A673 (cell line): ENCODE results near the gene CHMP1B. TPM values are rescaled to one million over a fixed set of nuclear protein-coding genes. Genes with fewer than 3 reads are reported as not detected.

Experiments used
- BruUV-seq: library from RNA; stranded (reverse); fragments of 400-500 nt; replicated peaks from 2 replicates; lab custom pipeline; 2021; lab: Mats Ljungman, UMichigan
- CTCF ChIA-PET: fragments of 300-600 bp; sonication (Branson Sonifier 250); formaldehyde crosslinking; loops from one replicate; lab custom pipeline; 2022; ENCODE audit warnings: antibody characterized with exemption; lab: Charles Lee
- POLR2A ChIA-PET: fragments of 300-600 bp; sonication (Branson Sonifier 250); formaldehyde crosslinking; loops from one replicate; lab custom pipeline; 2022; ENCODE audit warnings: antibody characterized with exemption; ENCODE audit not compliant: low non-redundant PET; lab: Charles Lee
- DNase-seq: peaks from one replicate; pipeline ENCODE4 v3.0.0-alpha.2; 2015; ENCODE audit warnings: low spot score
- H3K27ac ChIP-seq: fragments of 200-600 bp; sonication (generic); 2 replicates; pipeline ENCODE4 v1.5.1; 2016; ENCODE audit warnings: mixed run types, low read depth, mild to moderate bottlenecking, mixed read lengths, antibody characterized with exemption, low read length; ENCODE audit not compliant: poor library complexity, severe bottlenecking
- H3K27me3 ChIP-seq: fragments of 200-600 bp; sonication (generic); replicated peaks from 2 replicates; pipeline ENCODE4 v1.6.1; 2017; ENCODE audit warnings: mixed run types, low read depth, mild to moderate bottlenecking, mixed read lengths, antibody characterized with exemption, low read length; ENCODE audit not compliant: insufficient read depth, poor library complexity
- H3K36me3 ChIP-seq: fragments of 200-600 bp; sonication (generic); 2 replicates; pipeline ENCODE4 v1.6.1; 2016; ENCODE audit warnings: mixed run types, mild to moderate bottlenecking, mixed read lengths, antibody characterized with exemption, low read length; ENCODE audit not compliant: insufficient read depth, poor library complexity, severe bottlenecking
- H3K4me1 ChIP-seq: fragments of 200-600 bp; sonication (generic); 2 replicates; pipeline ENCODE4 v1.6.1; 2017; ENCODE audit warnings: mixed run types, mild to moderate bottlenecking, mixed read lengths, antibody characterized with exemption, low read length; ENCODE audit not compliant: insufficient read depth, poor library complexity, severe bottlenecking
- H3K4me3 ChIP-seq: fragments of 200-600 bp; sonication (generic); 2 replicates; pipeline ENCODE4 v1.5.1; 2016; ENCODE audit warnings: low read depth, mixed run types, mild to moderate bottlenecking, mixed read lengths, low read length; ENCODE audit not compliant: poor library complexity, severe bottlenecking
- H3K9me3 ChIP-seq: fragments of 200-600 bp; sonication (generic); 2 replicates; pipeline ENCODE4 v1.6.1; 2016; ENCODE audit warnings: mixed run types, low read depth, mild to moderate bottlenecking, mixed read lengths, antibody characterized with exemption, low read length; ENCODE audit not compliant: poor library complexity, severe bottlenecking
- CTCF ChIP-seq: fragments of 300-800, 200-600 bp; sonication (generic); conservative IDR thresholded peaks from 2 replicates; pipeline ENCODE4 v1.5.1; 2017; ENCODE audit warnings: low read depth, mild to moderate bottlenecking, antibody characterized with exemption, low read length, moderate library complexity, mixed read lengths
- EZH2 ChIP-seq: fragments of 200-600 bp; sonication (generic); IDR thresholded peaks from 2 replicates; pipeline ENCODE4 v1.6.1; 2017; ENCODE audit warnings: borderline replicate concordance, low read depth, mild to moderate bottlenecking, mixed read lengths, antibody characterized with exemption, low read length; ENCODE audit not compliant: poor library complexity, severe bottlenecking
- intact Hi-C: fragments of 100-400 bp; cut with micrococcal nuclease; formaldehyde crosslinking; loops from one replicate; pipeline ENCODE4 v1.10.0; 2022; ENCODE audit not compliant: unreplicated experiment
- total RNA-seq: library from RNA; stranded (reverse); gene quantifications from 2 replicates; pipeline ENCODE4 v1.2.3, GENCODE V29; 2021

CHMP1B gene
- total RNA-seq, 1 experiment from 2014 or later: 17.1 TPM

DNA sequence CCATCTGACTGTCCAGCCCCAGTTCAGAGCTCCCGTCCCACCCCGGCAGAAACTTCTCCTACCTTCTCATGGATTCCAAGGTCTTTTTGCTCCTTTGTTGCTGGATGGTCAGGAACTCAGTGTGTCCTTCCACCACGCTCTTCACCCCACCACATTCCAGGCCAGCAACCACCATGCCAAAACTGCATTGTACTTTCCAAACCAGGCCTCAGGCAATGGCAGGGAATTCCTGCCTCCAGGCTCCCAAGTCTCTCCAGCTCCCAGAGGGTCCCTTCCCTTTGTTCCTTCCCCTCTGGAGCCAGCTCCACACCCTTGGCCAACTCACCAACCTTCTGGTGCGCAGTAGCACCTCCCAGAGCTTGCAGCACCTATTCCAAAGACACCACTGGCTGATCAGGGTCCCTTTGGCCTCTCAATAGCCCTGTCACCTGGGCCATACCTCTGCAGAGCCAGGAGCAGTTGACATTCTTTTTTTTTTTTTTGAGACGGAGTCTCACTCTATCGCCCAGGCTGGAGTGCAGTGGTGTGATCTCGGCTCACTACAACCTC lies 8.1 kb downstream of the CHMP1B start:
- TF ChIP-seq CTCF (no peak), EZH2 (no peak)
- intact Hi-C loops: loop anchor here (10.0 kb wide), 1 partner anchor 125 kb away; the partner anchor contains the start of gene IMPA2
- no TSS peak for BruUV-seq
- Histone ChIP-seq H3K27me3 (no peaks in the 10 kb centered on the region), H3K4me1 (peaks cover 7% of the 10 kb centered on the region), H3K4me3 (no peak overlapping the region), H3K9me3 (no peaks in the 10 kb centered on the region), H3K27ac (no peak overlapping the region), H3K36me3 (no peaks in the 10 kb centered on the region)
- ChIA-PET POLR2A (no interaction called here), CTCF (no interaction called here)
- no peak for DNase-seq

DNA sequence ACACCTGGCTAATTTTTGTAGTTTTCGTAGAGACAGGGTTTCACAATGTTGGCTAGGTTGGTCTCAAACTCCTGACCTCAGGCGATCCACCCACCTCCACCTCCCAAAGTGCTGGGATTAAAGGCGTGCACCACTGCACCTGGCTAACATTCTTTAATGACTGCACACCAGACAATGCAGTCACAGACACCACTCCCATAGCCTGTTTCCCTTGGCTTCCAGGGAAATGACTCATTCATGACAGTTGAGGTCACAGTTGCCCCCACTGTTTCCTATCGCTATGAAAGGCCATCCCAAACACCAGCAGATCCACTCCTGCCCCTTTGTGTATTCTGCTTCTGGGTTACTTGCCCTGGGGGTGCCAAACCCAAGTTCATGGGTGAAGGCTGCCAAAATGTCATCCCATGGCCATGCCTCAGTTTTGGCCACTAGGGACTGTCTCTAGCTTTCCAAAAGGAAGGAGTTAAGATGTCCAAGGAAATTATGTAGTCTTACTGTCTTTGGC lies 8.7 kb downstream of the CHMP1B start:
- intact Hi-C loops: loop anchor here (10.0 kb wide), 1 partner anchor 125 kb away; the partner anchor contains the start of gene IMPA2
- Histone ChIP-seq H3K4me3 (no peak overlapping the region), H3K9me3 (no peaks in the 10 kb centered on the region), H3K4me1 (peaks cover 7% of the 10 kb centered on the region), H3K27ac (no peak overlapping the region), H3K27me3 (no peaks in the 10 kb centered on the region), H3K36me3 (no peaks in the 10 kb centered on the region)
- ChIA-PET POLR2A (no interaction called here), CTCF (no interaction called here)
- no peak for DNase-seq
- no TSS peak for BruUV-seq
- no peak for TF ChIP-seq EZH2
- no peak for TF ChIP-seq CTCF

- intact Hi-C loops: no loop called here
- no peak for DNase-seq
- H3K9me3 ChIP-seq: no peaks in the 10 kb centered on the region
- peaks cover 7% of the 10 kb centered on the region for H3K4me1 ChIP-seq
- no peak overlapping the region for H3K27ac ChIP-seq
- ChIA-PET POLR2A (no interaction called here), CTCF (no interaction called here)
- H3K27me3 ChIP-seq: no peaks in the 10 kb centered on the region
- no peak overlapping the region for H3K4me3 ChIP-seq
- TF ChIP-seq CTCF: no peak
- no peak for TF ChIP-seq EZH2
- BruUV-seq: no TSS peak
- H3K36me3 ChIP-seq: no peaks in the 10 kb centered on the region
Measured at GRCh38 chr18:11860594-11861450, 9.6 kb downstream of the CHMP1B start.
